ENCODE measurements around the gene TSPAN4.
A peak's percentile ranks its signal among the peaks of the same experiment; 100 is the strongest.

The TSPAN4 gene

DNA sequence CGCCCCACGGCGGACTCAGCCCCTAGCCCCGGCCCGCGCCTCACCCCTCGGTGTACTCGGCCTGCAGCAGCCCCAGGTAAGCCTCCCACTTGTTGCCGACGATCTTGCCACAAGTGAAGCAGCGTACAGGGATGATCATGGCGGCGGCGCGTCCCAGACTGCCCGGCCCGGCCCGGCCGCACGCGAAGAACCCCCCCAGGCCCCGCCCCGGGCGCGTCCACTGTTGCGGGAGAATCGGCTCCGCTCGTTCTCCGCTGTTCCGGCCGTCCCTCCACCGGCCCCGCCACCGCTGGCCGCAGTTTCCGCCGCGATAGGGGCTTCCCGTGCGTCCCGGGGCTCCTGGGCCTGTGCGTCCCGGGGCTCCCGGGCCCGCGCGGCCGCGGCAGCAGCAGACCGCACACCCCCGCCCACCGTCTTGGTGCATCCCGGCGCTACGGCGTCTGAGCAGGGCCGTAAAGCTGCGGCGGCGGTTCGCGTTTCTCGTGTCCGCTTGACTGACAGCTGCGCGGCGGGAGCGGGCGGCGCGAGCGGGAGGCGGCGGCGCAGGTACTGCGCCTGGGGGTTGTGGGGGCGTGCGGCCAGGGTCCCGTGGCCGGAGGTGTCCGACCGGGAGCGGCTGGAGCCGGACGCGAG, at the start of gene TSPAN4, which contains the start of gene POLR2L:
Gene TSPAN4 (plus strand): TSS at position 483 of the 633 bp plus-strand sequence. CDS start 7,453 bp downstream, outside the sequence.
Gene POLR2L (minus strand): TSS at position 160 of the 633 bp plus-strand sequence. CDS start 21 bp downstream, at position 139.
- peak; percentile 92 for DNase-seq

GRCh38 chr11:792873-793272, 49.8 kb upstream of the TSPAN4 start:
- no peak for DNase-seq

GRCh38 chr11:793556-793955, 49.1 kb upstream of the TSPAN4 start:
- DNase-seq = no peak

DNA sequence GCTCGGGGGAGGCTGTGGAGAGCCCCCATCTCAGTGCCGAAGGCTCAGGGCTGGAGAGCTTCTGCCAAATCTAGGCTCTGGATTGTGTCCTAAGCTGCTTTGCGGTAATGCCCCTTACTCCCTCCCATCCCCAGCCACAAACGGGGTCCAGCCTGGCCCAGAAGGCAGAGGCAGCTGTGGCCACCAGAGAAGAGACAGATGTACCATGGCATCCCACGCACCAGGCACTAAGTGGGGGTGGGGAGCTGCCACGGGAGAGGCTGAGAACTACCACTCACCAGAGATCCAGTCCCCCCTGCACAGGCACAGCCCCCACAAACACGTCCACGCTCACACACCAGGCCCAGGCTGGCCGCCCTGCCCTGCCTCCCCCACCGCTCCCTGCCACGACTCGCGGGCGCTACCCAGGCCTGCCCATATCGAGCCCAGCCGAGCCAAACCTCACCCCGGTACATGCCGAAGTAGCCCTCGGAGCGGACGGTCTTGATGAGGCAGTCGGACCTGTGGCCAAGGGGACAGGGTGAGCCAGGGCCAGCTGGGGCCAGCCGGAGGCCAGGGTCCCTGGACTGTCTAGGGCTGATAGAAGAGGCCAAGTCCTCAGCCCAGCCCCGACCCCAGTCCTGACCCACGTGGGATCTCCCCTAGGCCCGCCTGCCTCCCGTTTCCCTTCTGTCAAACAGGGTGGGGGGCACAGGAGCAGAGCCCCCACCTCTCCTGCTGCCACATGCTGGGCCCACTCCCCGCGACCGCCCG, 48.5 kb upstream of the TSPAN4 start:
- no peak for DNase-seq

DNA sequence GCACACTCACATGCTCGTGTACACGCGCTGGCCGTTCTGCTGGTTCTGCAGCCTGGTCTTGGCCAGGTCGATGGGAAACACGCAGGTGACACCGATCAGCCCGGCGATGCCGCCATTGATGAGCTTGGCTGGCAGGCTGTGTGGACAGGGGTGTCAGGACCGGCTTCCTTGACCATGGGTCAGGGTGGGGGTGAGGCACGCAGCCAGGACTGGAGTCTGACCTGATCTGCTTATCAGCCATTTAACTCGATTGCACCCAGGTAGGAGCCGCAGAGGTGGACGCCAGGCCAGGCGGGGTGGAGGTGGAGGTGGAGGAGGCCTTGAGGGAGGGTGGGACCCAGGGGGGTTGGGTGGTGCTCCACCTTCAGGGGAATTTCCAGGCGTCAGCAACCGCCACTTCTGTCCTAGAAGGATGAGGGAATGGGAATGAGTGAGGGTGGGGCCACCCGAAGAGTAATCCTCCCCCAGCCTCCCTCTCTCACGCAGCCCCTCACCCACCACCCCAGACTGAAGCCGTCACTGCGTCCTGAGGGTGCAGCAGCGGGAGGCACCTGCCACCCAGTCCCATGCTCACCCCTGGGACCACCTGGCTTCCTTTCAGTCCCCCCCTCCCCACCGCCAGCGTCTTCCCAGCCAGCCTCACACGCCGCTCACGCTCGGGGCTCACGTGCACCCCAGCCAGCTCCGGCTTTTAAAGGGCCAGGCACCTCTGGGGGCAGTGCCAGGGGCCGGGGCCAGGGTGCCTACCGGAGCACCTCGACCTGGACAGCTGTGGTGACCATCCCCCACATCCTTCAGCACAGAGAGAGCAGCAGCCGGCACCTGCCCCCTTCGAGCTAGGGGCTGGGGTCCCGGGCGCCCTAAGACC, 47.7 kb upstream of the TSPAN4 start:
- DNase-seq = no peak

GRCh38 chr11:795634-796564, 46.8 kb upstream of the TSPAN4 start:
- peak; percentile 53 for DNase-seq

GRCh38 chr11:796565-797295, 45.9 kb upstream of the TSPAN4 start:
- no peak for DNase-seq

- DNase-seq = peak; percentile 89
These were observed 45.2 kb upstream of the TSPAN4 start for GRCh38 chr11:797296-798092.

- peak; percentile 73 for DNase-seq
These were observed 44.4 kb upstream of the TSPAN4 start, which contains the start of gene SLC25A22 for GRCh38 chr11:798093-798713. Gene SLC25A22 (minus strand): TSS chr11:798281. CDS start chr11:795006, 3,275 bp downstream.

GRCh38 chr11:799641-800316, 42.9 kb upstream of the TSPAN4 start:
- no peak for DNase-seq

DNA sequence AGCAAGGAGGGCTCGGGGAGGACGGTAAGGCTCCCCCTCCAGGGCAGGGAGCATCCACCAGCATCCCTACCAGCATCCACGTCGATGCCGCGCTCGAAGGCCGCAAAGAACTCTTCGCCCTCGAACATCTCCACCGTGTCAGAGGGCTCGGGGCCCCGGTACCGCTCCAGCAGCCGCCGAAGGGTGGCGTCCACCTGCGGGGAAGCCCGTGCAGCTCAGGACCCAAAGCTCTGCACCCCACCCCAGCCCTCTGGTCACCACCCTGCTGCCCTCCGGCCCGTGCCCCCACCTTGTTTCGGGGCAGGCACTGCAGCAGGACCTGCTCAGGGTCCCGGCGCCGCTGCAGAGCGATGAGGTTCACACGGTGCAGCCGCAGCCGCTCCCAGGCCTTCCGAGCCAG, 42.2 kb upstream of the TSPAN4 start:
- no peak for DNase-seq

DNA sequence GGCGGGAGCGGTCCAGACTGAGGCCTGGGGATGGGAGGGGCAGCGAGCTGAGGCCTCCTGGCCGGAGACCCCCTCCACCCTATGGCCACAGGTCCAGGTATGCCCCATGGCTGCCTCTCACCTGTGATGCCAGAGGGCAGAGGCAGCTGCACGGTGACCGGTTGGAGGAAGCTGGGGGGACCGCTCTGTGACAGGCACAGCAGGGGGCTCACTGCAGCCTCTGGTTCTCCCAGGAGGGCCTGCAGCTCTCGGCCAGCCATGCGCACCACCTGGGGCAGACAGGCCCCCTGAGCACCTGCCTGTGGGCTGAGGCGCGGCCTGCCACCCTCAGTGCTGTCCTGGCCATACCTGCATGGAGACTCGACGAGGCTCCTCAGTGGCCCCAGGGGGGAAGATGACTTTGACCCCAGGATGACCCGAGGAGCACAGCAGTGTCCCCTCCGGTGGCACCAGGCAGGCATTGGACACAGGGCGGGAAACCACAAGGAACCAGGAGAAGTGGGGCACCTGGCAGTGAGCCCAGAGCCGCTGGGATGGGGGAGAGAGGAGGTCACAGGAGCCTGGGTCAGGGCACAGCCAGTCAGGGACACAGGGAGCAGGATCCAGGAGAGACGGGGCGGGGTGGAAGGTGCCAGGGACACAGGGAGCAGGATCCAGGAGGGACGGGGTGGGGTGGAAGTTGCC, 41.4 kb upstream of the TSPAN4 start:
- no peak for DNase-seq

- DNase-seq = no peak
These were observed 40.5 kb upstream of the TSPAN4 start for GRCh38 chr11:802018-802617.

DNA sequence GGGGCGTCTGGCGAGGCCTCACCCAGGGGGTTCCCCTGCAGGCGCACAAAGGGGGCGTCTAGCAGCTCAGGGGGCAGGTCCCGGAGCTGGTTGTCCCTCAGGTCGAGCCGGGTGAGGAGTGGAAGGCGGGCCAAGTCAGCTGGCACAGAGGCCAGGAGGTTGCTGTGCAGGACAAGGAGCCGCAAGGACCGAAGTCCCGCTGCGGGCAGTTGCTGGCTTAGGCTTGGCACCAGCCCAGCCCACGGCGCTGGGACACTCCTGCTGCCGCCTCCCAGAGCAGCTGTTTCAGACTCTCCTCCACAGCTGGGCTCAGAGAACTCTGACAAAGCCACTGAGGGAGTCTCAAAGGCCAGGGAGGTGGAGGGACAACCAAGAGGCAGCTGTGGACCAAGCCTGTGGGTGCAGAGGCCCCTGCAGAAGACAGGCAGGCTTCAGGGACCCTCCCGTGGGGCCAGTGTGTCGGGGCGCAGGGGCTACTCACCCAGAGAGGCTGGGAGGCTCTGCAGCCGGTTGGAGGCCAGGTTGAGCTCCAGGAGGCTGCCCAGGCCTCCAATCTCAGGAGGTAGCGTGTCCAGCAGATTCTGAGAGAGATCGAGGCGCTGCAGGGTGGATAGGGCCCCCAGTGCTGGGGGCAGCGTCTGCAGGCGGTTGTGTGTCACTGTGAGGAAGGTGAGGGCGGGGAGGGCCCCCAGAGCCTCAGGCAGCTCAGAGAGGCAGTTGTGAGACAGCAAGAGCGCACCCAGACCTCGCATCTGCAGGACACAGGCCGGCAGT, 39.8 kb upstream of the TSPAN4 start:
- DNase-seq = no peak

DNA sequence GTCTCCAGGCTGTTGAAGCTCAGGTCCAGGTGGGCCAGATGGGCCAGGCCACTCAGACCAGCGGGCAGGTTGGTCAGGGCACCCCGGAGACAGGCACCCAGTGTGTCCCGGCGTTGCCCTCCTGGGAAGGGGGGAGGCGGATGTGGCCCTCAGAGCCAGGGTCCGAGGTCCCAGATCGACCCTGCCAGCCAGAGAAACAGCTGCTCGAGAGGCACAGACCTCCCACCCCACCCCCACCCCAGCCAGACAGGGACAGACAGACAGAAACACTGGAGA, 39.2 kb upstream of the TSPAN4 start:
- no peak for DNase-seq

- DNase-seq = peak; percentile 58
These were observed 38.7 kb upstream of the TSPAN4 start for GRCh38 chr11:803770-804598.

GRCh38 chr11:804599-804964, 38.1 kb upstream of the TSPAN4 start:
- DNase-seq = no peak

All from COR-L47 (cell line).